H1 (cell line): ENCODE measurements around the gene ACADSB. TPM values are rescaled to one million over a fixed set of nuclear protein-coding genes. Genes with fewer than 3 reads are reported as not detected.
A peak's percentile ranks its signal among the peaks of the same experiment; 100 is the strongest.

Experiments used
- ASH2L ChIP-seq: fragments of 200-600, 300-600 bp; sonication (generic); IDR thresholded peaks from one replicate; pipeline ENCODE4 v1.7.1; 2017; ENCODE audit warnings: low read length
- ATF3 ChIP-seq: IDR thresholded peaks from 2 replicates; pipeline ENCODE4 v1.6.1; 2011; ENCODE audit warnings: low read depth, mild to moderate bottlenecking, low read length; ENCODE audit not compliant: insufficient read depth
- BACH1 ChIP-seq: IDR thresholded peaks from 2 replicates; pipeline ENCODE4 v1.6.1; 2012; ENCODE audit warnings: low read length, improper control_type of control experiment
- BCL11A ChIP-seq, 2 experiments: IDR thresholded peaks; one replicate each; pipeline ENCODE4 v1.6.1; 2011; ENCODE audit warnings: low read depth in 2 of 2, low read length in 2 of 2, mild to moderate bottlenecking in 2 of 2
- CBX5 ChIP-seq: fragments of 300-800, 300-1000 bp; sonication (generic); IDR thresholded peaks from 2 replicates; pipeline ENCODE4 v1.7.1; 2016; ENCODE audit warnings: antibody characterized with exemption, low read length, low read depth
- CBX8 ChIP-seq: fragments of 300-800, 300-1000 bp; sonication (generic); IDR thresholded peaks from 2 replicates; pipeline ENCODE4 v1.7.1; 2016; ENCODE audit warnings: low read depth, low read length, borderline replicate concordance
- CHD1 ChIP-seq: IDR thresholded peaks from 2 replicates; pipeline ENCODE4 v1.6.1; 2012; ENCODE audit warnings: low read depth, low read length, improper control_type of control experiment
- CTBP2 ChIP-seq: IDR thresholded peaks from 2 replicates; pipeline ENCODE4 v1.7.0; 2011; ENCODE audit warnings: borderline replicate concordance, mild to moderate bottlenecking, moderate library complexity, mixed read lengths, low read length; ENCODE audit not compliant: insufficient read depth, insufficient read length
- EGR1 ChIP-seq: IDR thresholded peaks from 2 replicates; pipeline ENCODE4 v1.6.1; 2011; ENCODE audit warnings: low read depth, low read length, borderline replicate concordance
- EP300 ChIP-seq, 2 experiments: IDR thresholded peaks; 1 replicate in 1 of 2; 2 replicates in 1 of 2; pipeline ENCODE4 v1.6.1; 2011 to 2012; ENCODE audit warnings: low read depth in 2 of 2, low read length in 2 of 2, mild to moderate bottlenecking in 2 of 2, borderline replicate concordance in 1 of 2, inconsistent platforms in 1 of 2, moderate library complexity in 1 of 2
- FOSL1 ChIP-seq: IDR thresholded peaks from 2 replicates; pipeline ENCODE4 v1.6.1; 2011; ENCODE audit warnings: mild to moderate bottlenecking, low read depth, low read length, moderate library complexity; ENCODE audit not compliant: insufficient read depth
- JUN ChIP-seq: IDR thresholded peaks from 2 replicates; pipeline ENCODE4 v1.6.1; 2011; ENCODE audit warnings: low read depth, mild to moderate bottlenecking, improper control_type of control experiment, low read length
- POLR2A ChIP-seq, 2 experiments: IDR thresholded peaks; 1 replicate in 1 of 2; 2 replicates in 1 of 2; pipeline ENCODE4 v1.6.1; 2011; ENCODE audit warnings: low read depth in 2 of 2, low read length in 2 of 2, mild to moderate bottlenecking in 2 of 2; ENCODE audit errors: control extremely low read depth in 1 of 2
- POU5F1 ChIP-seq: IDR thresholded peaks from 2 replicates; pipeline ENCODE4 v1.6.1; 2011; ENCODE audit warnings: low read depth, mild to moderate bottlenecking, low read length, moderate library complexity
- RFX5 ChIP-seq: IDR thresholded peaks from 2 replicates; pipeline ENCODE4 v1.6.1; 2011; ENCODE audit warnings: low read depth, low read length, improper control_type of control experiment, borderline replicate concordance
- RNF2 ChIP-seq: fragments of 200-900, 300-1000 bp; sonication (generic); IDR thresholded peaks from 2 replicates; pipeline ENCODE4 v1.7.1; 2016; ENCODE audit warnings: borderline replicate concordance, low read depth, mild to moderate bottlenecking, antibody characterized with exemption, low read length; ENCODE audit not compliant: poor library complexity, severe bottlenecking; ENCODE audit errors: missing control alignments
- SIN3A ChIP-seq, 2 experiments: IDR thresholded peaks in 1 of 2; conservative IDR thresholded peaks in 1 of 2; 2 replicates each; pipeline ENCODE4 v1.6.1; 2011 to 2012; ENCODE audit warnings: low read length in 2 of 2, improper control_type of control experiment in 1 of 2, low read depth in 1 of 2, mild to moderate bottlenecking in 1 of 2
- SIX5 ChIP-seq: IDR thresholded peaks from 2 replicates; pipeline ENCODE4 v1.6.1; 2011; ENCODE audit warnings: mild to moderate bottlenecking, low read depth, low read length
- TAF1 ChIP-seq: IDR thresholded peaks from 2 replicates; pipeline ENCODE4 v1.6.1; 2011; ENCODE audit warnings: mild to moderate bottlenecking, low read depth, low read length
- TAF7 ChIP-seq: optimal IDR thresholded peaks from 2 replicates; pipeline ENCODE3; 2011; ENCODE audit warnings: low read depth, mild to moderate bottlenecking, inconsistent platforms, low read length, moderate library complexity, borderline replicate concordance
- polyA plus RNA-seq, 7 experiments: library from polyadenylated mRNA; depleted of rRNA in 3 of 7; stranded (reverse) in 5 of 7; unstranded in 2 of 7; fragments of >200 nt in 5 of 7; fragments of 200-250 nt in 2 of 7; gene quantifications; 1 replicate in 5 of 7; 2 replicates in 1 of 7; 4 replicates in 1 of 7; pipeline versions ENCODE4 v1.2.1 to v1.2.3, GENCODE V29; 2011 to 2013; ENCODE audit warnings: missing spikeins in 2 of 7, mixed read lengths in 2 of 7
- total RNA-seq: library from RNA; stranded (reverse); fragmentation: NEBNext Ultra II Directional; extraction: Animal tissue kit (Norgen Biotek cat#: 25700); gene quantifications from 2 replicates; pipeline ENCODE4 v1.2.1, GENCODE V29; 2021
- TF ChIP-seq, protein P1 (sequence below): IDR thresholded peaks from 2 replicates; pipeline ENCODE4 v1.6.1; 2011; ENCODE audit warnings: low read length, improper control_type of control experiment

ACADSB gene
- total and polyA plus RNA-seq, 2 of the 8 experiments (the other 6 are each of a cell fraction or from before 2014, with no cell fraction given), result 5.6 to 11.2 TPM

- TF ChIP-seq CBX8 (no peak), POLR2A (IDR thresholded peaks at IDR 0.05; ENCODE audit: control extremely low read depth in 1 of 2, low read depth in 2 of 2, low read length in 2 of 2) (peak; percentile 92 to 97), SIX5 (no peak), RNF2 (no peak), JUN (no peak), CTBP2 (no peak), SIN3A (conservative IDR thresholded peaks at IDR 0.05 in 1 of 2, IDR thresholded peaks at IDR 0.05 in 1 of 2; ENCODE audit: low read depth in 1 of 2, low read length in 2 of 2) (0 out of 4 replicates have a peak, but pooled peaks have one; percentile 22 to 37), ATF3 (peak; percentile 85), EGR1 (no peak), CHD1 (no peak), TAF1 (peak; percentile 92), ASH2L (peak; percentile 99), CBX5 (no peak), RFX5 (no peak), BCL11A (IDR thresholded peaks at IDR 0.05; ENCODE audit: low read depth in 2 of 2, low read length in 2 of 2) (no peak), POU5F1 (no peak), BACH1 (peak; percentile 57), EP300 (IDR thresholded peaks at IDR 0.05; ENCODE audit: borderline replicate concordance in 1 of 2, low read depth in 2 of 2, low read length in 2 of 2) (peak in 1 of 2 experiments; percentile 44; a peak in 1 of 3 replicates), FOSL1 (peak; percentile 19; the same call in 1 of the 2 replicates), TAF7 (peak; percentile 83)
- TF ChIP-seq, protein P1, sequence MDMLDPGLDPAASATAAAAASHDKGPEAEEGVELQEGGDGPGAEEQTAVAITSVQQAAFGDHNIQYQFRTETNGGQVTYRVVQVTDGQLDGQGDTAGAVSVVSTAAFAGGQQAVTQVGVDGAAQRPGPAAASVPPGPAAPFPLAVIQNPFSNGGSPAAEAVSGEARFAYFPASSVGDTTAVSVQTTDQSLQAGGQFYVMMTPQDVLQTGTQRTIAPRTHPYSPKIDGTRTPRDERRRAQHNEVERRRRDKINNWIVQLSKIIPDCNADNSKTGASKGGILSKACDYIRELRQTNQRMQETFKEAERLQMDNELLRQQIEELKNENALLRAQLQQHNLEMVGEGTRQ, result no peak
These were observed 28.4 kb upstream of the ACADSB start, which contains the start of gene PSTK (continued) for GRCh38 chr10:122980209-122981065.
